GM19239 (cell line): ENCODE measurements around the gene TECTB.

ENCODE experiments used
- DNase-seq: peaks from one replicate; pipeline ENCODE4 v3.0.0; 2011; ENCODE audit warnings: low spot score; ENCODE audit not compliant: insufficient read length
- FAIRE-seq: peaks from 2 replicates; lab custom pipeline; 2011; peaks lifted over from hg19 to GRCh38; lab: Jason Lieb, UNC

TECTB gene

DNA sequence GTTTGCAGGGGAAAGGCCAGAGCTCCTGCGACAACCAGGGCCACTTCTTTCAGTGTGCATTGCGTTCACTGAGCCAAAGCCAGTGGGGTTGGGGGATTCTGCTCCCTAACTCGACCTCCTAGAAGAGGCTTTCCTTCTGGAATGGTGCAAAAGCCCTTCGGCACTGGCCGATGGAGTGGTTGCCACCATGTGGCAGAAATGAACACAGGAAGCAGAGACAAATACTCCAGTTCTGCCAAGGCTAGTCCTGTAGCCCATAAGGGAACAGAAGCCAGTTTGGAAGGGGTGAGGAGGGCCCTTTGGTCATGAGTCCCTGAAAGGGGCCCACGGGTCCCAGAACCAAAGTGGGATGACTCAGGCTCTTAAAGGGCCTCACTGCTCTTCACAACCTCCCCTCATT is 61.1 kb downstream of the TECTB start:
- DNase-seq (no peak), FAIRE-seq (no peak)

DNA sequence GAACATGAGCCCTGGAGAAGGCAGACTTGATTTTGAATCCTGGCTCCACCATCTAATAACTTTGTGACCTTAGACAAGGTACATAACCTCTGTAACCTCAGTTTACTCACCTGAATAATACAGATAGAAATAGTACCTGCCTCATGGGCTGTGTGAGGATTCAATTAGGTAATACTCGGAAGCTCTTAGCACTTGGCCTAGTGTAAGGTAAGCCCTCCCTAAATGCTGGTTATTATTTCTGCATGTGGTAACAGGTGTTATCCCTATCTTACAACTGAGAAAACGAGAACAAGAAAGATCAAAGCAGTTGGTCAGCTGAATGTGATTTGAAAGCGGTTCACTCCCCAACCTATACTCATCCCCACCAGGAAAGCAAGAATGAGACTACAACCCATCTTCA is 62.0 kb downstream of the TECTB start:
- FAIRE-seq (no peak), DNase-seq (no peak)

GRCh38 chr10:112345743-112346142 is 62.5 kb downstream of the TECTB start:
- FAIRE-seq = no peak
- DNase-seq = no peak

- DNase-seq (no peak), FAIRE-seq (no peak)
Observed at GRCh38 chr10:112346774-112347173, 63.6 kb downstream of the TECTB start.

- FAIRE-seq (no peak), DNase-seq (no peak)
Observed at GRCh38 chr10:112347709-112348671, 64.8 kb downstream of the TECTB start.

DNA sequence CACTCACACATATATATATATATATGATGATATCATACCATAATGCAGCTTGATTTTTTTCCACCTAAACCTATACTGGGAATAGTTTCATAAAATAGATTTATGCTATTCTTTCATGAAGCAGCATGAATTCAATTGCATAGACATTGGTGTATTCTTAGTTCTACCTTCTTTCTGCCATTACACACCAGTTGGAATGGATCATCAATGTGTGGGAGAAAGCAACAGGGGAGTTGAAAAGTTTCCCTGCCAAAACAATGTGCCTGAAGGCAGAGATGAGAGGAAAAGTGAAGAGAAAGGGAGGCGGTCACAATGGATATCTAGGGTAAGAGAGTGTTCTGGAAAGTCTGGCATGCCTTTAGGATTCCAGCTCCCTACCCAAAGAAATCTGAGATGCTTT is 65.6 kb downstream of the TECTB start:
- no peak for FAIRE-seq
- DNase-seq = no peak

DNA sequence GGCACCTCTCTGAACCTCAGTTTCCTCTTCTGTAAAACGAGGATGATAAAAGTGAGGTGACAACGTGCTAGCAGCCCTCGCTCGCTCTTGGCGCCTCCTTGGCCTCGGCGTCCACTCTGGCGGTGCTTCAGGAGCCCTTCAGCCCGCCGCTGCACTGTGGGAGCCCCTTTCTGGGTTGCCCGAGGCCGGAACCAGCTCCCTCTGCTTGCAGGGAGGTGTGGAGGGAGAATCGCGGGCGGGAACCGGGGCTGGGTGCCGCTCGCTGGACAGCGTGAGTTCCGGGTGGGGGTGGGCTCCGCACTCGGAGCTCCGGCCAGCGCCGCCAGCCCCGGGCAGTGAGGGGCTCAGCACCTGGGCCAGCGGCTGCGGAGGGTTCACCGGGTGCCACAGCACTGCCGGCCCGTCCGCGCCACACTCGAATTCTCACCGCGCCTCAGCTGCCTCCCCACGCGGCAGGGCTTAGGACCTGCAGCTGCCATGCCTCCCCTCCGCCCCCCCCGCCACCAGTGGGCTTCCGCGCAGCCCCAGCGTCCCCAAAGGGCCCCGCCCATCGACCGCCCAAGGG is 66.4 kb downstream of the TECTB start:
- FAIRE-seq = no peak
- DNase-seq = no peak

GRCh38 chr10:112351146-112351545 is 67.9 kb downstream of the TECTB start:
- DNase-seq (no peak), FAIRE-seq (no peak)

- FAIRE-seq (no peak), DNase-seq (no peak)
Observed at GRCh38 chr10:112352044-112352443, 68.8 kb downstream of the TECTB start.

- FAIRE-seq (no peak), DNase-seq (no peak)
Observed at GRCh38 chr10:112353046-112353445, 69.8 kb downstream of the TECTB start.
